NCI-H2107 (cell line): ENCODE results near the gene TJP1.
"Not testable (repeated sequence)": the region's sequence is repeated elsewhere in the genome, so short reads cannot be mapped to it uniquely, and the experiment has no call there.

Source experiments
- DNase-seq: peaks from one replicate; lab custom pipeline; 2025; lab: John Stamatoyannopoulos, UW

The TJP1 gene

DNA sequence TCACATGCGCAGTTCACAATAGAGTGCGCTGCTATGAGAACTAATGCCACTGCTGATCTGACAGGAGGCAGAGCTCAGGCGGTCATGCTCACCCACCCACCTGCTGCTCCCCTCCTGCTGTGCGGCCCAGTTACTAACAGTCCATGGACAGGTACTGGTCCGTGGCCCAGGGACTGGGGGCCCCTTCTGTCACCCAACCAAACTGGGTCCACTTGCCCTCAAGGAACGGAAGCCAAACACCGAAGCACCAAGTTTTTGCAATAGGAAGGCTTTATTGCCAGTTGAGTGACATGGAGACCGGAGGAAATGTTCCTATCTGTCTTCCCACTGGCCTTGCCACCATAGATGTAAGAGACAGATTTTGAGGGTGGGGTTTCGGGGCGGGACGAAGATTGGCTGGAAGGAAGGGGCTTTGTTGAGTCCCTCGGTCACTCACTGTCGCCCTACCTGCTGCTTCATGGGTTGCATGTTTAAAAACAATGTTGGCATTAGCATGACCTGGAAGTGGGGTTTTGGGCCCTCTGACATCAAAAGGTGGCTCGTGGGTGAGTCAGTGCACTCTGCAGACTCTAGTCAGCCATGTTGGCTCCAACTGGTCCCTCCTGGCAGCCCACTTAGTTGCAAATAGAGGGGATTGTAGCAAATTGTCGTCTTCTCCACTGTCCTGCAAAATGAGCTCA is 141.0 kb downstream of the TJP1 start:
- DNase-seq: no peak

DNA sequence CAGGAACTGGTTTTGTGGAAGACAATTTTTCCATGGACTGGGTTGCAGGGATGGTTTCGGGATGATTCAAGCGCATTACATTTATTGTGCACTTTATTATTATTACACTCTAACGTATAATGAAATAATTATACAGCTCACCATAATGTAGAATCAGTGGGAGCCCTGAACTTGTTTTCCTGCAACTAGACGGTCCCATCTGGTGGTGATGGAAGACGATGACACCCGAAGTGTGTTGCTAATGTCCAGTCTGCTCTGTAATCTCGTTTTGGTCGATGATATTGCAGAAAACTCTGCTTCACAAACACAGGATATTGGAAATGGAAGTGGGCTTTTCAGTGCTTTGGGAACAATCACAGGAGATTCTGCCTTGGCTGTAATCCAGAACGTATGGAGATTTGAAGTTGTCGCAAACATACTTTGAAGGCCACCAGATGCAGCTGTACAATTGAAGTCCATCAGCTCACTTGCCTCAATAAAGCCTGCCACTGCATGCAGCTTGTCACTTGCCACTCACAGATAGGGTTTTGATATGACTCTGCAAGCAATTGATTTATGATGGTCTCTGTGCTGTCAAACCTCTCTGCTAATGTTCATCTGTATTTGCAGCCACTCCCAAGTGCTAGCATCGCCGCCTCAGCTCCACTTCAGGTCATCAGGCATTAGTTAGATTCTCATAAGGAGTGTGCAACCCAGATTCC is 141.7 kb downstream of the TJP1 start:
- no peak for DNase-seq

DNA sequence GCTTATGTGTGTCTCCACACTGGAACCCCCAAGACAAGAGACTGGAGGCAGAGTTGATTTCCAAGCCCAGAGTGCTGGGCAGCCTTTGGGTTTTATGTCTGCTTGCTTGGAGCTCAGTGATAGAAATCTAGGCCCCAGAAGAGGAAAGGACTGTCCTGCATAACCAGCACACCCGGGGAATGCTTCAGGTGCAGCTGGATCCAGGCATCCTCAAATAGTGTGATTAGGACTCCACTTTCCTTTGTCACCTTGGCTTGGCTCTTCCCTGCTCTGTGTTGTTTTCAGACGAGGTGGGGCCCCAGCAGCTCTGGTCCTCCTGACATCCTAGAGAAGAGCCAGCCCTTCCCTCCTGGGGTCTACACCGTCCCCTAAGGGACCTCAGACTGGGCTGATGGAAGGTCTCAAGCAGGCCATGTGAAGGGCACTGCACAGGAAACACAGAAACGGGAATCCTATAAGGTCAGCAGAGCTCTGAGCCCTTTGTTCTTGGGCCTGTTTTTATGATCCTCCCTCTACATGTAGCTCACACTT is 143.7 kb downstream of the TJP1 start:
- no peak for DNase-seq

DNA sequence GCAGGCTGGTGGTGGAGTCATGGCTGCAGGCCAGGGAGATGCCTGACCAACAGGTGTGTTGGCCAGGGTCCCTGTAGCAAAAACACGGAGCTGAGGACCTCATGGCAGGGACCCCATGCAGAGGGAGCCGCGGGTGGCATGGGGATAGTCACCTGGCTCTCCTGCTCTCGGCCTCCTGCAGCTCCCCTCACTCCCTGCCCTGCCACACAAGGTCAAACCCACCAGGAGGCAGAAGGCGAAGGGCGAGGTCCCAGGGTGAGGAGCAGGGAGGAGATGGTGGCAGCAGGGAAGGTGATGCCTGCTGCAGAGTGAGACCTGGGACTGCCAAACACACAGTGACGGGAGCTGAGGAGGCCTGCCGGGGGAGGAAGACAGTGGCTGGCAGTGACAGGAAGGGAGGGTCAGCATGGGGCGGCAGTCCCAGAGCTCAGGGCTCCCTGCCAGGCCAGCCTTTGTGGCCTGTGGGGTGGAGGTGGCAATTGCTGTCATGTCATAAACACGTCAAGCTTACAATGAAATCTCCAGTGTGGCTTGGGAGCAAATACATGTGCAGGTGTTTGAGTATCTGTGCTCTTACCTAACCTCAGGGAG is 144.3 kb downstream of the TJP1 start:
- no peak for DNase-seq

DNA sequence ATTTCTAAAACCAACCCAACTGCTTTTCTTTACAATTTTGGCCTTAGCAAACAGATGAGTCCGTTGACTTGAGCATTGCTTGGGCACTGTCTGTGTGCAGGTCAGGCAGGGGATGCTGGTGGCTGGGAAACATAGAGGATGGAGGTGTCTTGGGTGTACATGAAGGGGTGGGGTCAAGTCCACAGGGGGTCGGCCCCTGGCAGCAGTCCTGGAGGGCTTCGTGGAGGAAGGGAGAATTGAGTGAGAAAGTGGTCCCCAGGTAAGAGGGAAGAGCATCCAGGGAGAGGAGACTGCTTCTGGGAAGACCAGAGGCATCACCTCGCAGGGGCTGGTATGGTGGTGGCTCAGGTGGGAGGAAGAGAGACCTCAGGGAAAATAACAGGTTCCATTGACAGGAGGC is 144.8 kb downstream of the TJP1 start:
- DNase-seq: no peak

DNA sequence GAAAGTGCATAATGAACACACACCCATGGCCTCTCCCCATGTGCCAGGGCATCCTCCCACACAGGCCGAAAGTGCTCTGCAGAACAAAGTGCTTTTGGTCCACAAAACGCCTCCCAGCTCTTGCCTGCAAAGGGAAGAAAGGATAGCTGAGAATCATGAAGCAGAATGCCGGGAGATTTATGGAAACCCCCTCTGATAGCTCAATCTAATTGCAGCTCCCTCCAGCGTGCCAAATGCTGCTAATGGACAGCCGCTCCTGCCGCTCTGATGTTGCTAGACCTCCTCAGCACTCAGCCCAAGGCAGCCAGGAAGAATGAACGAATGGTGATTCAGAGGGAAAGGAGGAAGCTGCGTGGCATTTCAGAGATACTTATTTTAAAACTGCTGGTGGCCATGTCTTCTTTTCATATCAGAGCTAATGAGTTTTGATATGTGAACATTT is 145.3 kb downstream of the TJP1 start:
- no peak for DNase-seq

DNA sequence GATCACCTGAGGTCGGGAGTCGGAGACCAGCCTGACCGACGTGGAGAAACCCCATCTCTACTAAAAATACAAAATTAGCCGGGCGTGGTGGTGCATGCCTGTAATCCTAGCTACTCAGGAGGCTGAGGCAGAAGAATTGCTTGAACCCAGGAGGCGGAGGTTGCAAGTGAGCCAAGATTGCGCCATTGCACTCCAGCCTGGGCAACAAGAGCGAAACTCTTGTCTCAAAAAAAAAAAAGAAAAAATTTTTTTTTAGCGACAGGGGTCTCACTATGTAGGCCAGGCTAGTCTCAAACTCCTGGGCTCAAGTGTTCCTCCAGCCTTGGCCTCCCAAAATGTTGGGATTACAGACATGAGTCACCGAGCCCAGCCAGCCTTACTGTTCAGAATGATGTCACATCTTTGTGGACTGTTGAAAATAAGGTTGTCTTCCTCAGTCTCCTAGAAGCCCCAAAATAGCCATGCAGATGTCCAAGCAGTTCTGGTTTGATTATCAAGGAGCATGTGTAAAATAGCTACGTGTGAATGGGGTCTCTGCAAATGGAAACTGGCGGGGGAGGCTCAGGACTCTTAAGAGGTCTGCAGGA is 145.8 kb downstream of the TJP1 start:
- not testable (repeated sequence) for DNase-seq

DNA sequence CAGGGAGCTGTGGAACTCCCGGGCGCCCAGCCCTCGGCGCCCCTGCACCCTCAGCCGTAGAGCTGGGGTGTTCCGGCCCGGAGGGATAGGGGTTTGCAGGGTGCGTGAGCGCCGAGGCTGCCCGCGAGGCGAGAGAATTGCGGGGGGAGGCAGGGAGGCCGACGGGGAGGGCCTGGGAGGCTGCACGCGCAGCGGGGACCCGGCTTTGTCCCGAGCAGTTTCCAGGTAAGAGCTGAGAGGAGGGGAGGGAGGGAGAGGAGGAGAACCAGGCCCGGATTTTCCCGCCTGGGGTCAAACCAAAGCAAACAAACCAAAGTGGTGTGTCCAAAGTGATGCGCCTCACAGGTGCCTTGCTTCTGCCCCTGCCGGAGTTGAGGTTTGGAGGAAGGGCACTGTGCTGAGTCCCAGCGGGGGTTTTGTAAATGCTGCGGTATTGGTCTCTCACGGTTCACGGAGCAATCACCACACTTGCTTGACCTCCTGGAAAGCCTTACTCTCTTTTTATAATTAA is 146.4 kb downstream of the TJP1 start:
- no peak for DNase-seq

DNA sequence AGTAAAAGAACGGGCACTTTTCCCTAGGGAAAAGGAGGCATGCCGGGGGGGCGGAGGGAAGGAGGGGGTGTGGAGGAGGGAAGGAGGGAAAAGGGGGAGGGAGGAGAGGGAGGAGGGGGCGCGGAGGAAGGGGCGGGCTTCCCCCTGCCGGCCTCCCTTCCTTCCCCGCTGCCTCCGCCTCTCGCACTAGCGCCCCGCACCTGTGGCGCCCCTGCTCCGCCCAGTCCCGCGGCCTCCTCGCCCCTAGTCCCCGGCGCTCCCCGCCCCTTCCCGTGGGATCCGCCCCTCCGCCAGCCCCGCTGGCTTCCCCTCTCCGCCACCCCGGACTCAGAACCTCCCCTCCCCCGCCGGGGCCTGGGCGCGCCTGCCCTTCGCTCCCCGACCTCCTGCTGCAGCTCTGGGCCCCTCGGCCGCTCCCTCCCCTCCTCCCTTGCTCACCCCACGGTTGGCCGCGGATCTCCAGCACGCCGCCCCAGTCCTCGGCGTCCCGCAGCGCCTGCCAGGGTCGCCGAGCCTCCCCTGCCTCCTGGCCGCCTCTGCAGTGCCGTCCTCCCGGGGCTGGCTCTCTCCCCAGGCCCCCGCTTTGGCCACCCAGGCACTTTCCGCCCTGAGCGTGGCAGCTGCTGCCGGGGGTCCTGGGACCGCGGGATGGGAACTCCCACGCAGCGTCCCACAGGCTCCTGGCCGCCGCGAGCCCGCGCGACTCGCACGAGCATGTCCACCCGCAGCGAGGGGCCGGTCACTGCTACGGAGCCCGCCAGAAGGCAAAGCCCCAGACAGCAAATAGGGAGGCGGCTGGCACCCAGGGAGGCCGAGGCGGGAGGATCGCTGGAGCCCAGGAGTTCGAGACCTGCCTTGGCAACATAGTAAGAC is 147.4 kb downstream of the TJP1 start:
- no peak for DNase-seq

DNA sequence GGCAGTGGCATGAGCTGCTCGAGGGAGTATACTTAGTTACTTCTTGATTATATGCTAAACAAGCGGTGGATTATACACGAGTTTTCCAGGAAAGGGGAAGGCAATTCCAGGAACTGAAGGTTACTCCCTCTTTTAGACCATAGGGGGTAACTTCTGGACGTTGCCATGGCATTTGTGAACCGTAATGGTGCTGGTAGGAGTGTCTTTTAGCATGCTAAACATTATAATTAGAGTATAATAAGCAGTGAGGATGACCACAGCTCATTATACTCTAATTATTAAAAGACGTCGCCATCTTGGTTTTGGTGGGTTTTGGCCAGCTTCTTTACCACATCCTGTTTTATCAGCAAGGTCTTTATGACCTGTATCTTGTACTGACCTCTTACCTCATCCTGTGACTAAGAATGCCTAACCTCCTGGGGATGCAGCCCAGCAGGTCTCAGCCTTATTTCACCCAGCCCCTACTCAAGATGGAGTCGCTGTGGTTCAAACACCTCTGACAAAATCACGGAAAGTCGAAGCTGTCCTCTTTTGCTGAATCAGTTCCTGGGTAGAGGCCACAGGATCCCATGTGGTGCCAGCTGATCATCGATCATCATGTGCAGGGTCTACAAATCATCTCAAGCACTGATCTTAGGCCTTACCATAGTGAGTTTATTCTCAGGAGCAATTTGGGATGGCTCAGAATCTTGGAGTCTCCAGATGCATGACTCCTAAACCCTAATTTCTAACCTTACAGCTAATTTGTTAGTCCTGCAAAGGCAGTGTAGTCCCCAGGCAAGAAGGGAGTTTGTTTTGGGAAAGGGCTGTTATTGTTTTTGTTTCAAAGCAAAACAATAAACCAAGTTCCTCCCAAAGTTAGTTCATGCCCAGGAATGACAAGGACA is 149.1 kb downstream of the TJP1 start:
- DNase-seq: no peak

DNA sequence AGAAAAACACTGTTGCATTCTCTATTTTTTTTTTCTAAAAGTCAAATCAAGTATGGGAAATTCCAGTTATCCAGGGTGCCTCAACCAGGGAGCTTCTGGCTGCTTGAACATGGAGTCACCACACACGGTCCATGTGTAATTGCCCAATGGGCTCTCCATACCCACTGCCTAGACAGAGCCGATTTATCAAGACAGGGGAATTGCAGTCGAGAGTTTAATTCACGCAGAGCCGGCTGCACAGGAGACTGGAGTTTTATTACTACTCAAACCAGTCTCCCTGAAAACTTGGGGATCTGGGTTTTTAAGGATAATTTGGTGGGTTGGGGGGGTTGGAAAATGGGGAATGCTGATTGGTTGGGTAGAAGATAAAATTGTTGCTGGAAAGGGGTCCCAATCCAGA is 149.8 kb downstream of the TJP1 start:
- no peak for DNase-seq

DNA sequence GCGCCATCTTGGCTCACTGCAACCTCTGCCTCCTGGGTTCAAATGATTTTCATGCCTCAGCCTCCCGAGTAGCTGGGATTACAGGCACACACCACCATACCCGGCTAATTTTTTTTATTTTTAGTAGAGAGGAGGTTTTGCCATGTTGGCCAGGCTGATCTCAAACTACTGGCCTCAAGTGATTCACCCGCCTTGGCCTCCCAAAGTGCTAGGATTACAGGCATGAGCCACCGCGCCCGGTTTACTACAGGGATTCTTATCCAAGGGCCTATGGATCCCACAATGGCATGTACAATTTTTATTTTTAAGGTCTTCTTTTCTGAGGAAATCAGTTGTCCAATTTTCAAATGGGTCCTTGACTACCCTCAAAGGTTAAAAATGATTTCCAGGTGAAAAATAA is 150.2 kb downstream of the TJP1 start:
- DNase-seq: not testable (repeated sequence)

DNA sequence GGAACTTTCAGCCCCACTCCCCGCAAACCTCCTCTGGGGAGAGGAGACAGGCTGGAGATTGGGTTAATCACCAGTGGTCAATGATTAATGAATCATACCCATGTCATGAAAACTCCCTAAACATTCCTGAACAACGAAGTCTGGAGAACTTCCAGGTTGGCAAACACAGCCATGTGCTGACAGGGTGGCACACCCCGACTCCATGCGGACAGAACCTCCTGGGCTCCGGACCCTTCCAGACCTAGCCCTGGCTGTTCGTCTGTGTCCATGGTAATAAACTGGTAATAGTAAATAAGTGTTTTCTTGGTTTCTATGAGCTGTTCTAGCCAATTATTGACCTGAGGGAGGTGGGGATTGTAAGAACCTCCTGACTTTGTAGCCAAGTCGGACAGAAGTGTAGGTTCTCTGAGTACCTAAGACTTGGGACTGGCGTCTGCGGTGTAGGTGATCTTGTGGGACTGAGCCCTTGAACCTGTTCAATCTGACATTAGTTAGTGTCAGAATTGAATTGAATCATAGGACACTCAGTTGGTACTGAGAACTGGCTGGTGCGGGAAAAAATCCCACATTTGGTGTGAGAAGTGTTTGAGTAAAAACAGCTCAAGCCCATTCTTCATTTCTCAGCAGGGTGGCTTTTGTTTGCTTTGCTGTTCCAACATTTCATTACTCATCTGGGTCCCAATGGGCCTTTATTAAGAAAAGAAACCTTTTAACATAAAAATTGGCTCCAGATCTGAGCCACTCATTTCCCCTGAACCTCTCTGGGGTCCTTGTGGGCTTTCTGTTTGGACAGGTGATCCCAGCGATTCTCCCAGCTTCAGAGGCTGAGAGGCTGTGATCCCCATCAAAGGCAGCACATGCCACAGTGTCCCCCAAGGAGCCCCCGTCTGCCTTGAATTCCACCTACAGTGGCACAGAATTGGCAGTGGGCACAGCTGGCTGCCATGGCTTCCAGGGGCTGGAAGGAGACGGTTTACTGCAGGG is 151.0 kb downstream of the TJP1 start:
- no peak for DNase-seq

DNA sequence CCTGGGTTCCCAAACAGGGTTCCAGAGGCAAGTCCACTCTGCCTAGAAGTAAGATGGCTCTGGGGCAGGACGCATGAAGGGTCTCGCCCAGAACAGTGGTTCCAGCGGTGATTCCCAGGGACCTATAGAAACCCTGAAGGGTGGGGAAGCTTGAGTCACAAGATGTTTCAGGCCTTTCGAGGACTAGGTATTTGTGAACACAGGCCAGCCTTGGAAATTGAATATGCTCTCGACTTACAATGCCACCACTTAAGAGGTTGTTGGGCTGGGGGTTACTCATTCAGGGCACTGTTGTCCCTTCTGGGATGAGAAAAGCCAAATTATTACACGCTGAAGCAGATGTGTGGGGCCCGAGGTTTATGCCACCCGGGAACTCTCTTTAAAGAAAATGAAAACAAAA is 152.0 kb downstream of the TJP1 start:
- no peak for DNase-seq

DNA sequence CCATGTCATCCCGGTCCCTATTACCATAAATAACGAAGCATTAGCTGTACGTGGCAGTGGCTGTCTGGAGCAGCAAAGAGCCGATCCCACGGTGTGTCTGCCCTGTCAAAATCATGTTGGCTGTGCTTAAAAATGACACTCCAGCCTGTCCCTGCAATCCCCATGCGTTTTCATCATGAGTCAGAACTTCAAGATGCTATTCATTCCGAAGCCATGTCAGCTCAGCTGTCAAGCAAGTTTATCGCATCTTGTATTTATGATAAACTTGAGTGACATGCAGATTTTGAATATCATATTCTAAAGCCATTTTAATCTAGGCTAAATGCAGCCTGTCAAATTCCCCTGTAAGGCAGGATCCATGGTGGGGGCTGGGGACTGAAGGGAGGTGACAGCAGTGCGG is 152.4 kb downstream of the TJP1 start:
- DNase-seq: no peak

DNA sequence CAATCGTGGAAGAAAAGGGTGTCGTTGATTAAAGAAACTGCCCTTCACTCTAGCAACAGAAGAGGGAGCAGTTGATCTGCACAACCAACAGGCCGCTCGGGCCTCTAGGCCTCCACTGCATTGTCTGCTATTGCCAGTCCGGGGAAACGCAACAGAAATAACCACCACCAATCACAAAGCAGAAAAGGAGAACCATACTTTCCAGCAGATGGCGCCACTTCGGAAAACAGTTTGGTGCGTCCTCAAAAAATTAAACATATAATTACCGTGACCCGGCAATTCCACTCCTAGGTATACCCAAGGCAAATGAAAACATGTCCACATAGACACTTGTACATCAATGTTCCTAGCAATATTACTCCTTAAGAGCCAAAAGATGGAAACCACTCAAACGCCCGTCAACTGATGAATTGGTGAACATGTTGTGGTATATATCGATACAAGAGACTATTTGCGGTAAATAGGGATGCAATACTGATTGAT is 154.1 kb downstream of the TJP1 start:
- DNase-seq: peak; percentile 25

DNA sequence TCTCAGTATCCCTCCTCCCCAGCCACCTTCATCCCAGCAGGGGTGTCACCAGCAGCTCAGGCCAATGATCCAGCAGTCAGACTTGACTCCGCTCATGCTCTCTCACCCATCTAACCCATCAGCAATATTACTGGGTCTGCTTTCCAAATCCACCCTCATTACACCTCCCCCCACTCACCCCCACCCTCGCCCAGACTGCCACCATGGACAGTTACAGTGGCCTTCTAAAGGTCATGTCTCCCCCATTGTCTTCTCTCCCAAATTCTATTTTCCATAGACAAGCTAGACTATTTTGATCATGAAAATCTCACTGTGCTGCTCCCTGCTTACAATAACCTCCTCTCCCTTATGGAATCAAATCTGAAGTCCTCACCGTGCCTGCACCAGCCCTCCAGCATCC is 156.0 kb downstream of the TJP1 start:
- no peak for DNase-seq

DNA sequence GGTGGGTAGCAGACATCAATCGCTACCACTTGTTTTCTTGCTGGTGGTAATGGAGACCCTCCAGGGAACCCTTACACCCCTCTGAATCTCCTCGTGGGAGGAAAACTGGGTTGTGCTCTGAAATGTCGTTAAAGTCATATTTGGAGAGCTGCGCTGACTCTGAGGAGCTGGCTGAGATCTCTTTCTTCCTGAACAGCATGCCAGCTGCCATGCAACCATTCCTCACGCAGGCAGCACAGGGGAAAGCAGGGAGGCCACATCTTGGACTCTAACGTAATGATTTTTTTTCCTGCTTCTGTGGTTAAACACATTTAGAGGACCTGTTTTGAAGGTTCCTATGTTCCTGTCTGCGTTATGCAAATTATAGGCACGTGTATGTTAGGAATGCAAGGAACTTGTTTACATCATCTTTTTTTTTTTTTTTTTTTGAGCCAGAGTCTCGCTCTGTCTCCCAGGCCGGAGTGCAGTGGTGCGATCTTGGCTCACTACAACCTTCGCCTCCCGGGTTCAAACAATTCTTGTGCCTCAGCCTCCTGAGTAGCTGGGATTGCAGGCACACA is 156.7 kb downstream of the TJP1 start:
- DNase-seq: no peak

DNA sequence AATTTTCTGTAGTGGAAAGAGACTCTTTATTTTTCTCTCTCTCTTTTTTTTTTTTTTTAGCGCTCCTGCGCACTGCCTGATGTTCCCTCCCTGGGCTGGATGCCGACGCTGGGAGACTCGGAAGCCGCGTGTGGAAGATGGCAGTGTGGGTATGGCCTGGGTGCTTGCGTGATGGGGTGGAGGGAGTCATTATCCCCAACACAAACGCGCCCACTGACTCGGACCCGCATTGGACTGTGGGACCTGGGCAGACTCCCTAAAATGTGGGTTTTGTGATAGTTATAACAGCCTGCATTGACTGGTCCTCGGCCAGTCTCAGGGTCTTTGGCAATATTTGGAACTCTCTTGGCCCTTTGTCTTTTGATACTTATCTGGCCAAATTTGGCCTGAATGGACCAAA is 157.9 kb downstream of the TJP1 start:
- no peak for DNase-seq
